Activated CD4-positive, alpha-beta T cell treated with anti-CD3 and anti-CD28 coated beads, Interleukin-2, amount 10 ng/mL, durations not matched to agents 7 days and 5 days (primary cell): Measurements from ENCODE around the gene TLL2. TPM values are rescaled to one million over a fixed set of nuclear protein-coding genes. Genes with fewer than 3 reads are reported as not detected.

Experiments used
- CTCF ChIA-PET: fragments of 350-600 bp; sonication (Branson Sonifier 250); formaldehyde crosslinking; loops from one replicate; lab custom pipeline; 2021; ENCODE audit warnings: antibody characterized with exemption; lab: Charles Lee
- POLR2A ChIA-PET: fragments of 350-600 bp; sonication (Branson Sonifier 250); formaldehyde crosslinking; loops from one replicate; lab custom pipeline; 2021; ENCODE audit warnings: antibody characterized with exemption; lab: Charles Lee
- DNase-seq: peaks from one replicate; pipeline ENCODE4 v3.0.0-alpha.2; 2020
- H3K27ac Mint-ChIP-seq: one replicate; pipeline ENCODE4 v1.8.0; 2021; ENCODE audit warnings: mild to moderate bottlenecking, moderate library complexity, mixed read lengths
- H3K27me3 Mint-ChIP-seq: one replicate; pipeline ENCODE4 v1.8.0; 2021; ENCODE audit warnings: mixed read lengths
- H3K36me3 Mint-ChIP-seq: one replicate; pipeline ENCODE4 v1.8.0; 2021; ENCODE audit warnings: low read depth, mixed read lengths
- H3K4me1 Mint-ChIP-seq: one replicate; pipeline ENCODE4 v1.8.0; 2021; ENCODE audit warnings: mixed read lengths
- H3K4me3 Mint-ChIP-seq: one replicate; pipeline ENCODE4 v1.8.0; 2021; ENCODE audit warnings: mild to moderate bottlenecking, moderate library complexity, mixed read lengths
- H3K9me3 Mint-ChIP-seq: one replicate; pipeline ENCODE4 v1.8.0; 2021; ENCODE audit warnings: mixed read lengths
- total RNA-seq, 2 experiments: library from RNA; stranded (reverse); gene quantifications; one replicate each; pipeline ENCODE4 v1.2.3, GENCODE V29; 2021

TLL2 gene
- total RNA-seq, 2 experiments from 2014 or later: 0.17 TPM; not detected in 1

DNA sequence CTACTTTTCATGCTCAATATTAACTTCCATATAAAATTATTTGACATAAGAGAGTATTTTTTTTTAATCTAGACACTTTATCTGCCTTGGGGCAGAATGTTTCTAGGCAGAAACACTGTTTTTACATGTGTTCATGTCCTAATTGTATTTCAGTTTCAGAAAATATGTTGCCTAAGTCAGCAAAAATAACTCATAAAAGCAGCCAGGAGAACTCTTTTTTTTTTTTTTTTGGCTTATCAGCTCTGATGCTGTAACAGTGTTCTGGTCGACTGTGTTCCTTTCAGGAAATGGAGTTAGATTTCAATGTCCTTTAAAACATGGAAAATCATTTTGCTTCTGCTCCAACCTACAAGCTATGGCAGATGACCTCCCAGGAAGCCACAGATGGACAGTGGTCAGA, 91.7 kb downstream of the TLL2 start:
- ChIA-PET CTCF (no interaction called here), POLR2A (no interaction called here)
- Mint-ChIP-seq H3K27ac (no peak overlapping the region), H3K27me3 (peaks cover 23% of the 10 kb centered on the region), H3K9me3 (no peaks in the 10 kb centered on the region), H3K4me3 (no peak overlapping the region), H3K4me1 (no peaks in the 10 kb centered on the region), H3K36me3 (no peaks in the 10 kb centered on the region)
- DNase-seq: no peak

DNA sequence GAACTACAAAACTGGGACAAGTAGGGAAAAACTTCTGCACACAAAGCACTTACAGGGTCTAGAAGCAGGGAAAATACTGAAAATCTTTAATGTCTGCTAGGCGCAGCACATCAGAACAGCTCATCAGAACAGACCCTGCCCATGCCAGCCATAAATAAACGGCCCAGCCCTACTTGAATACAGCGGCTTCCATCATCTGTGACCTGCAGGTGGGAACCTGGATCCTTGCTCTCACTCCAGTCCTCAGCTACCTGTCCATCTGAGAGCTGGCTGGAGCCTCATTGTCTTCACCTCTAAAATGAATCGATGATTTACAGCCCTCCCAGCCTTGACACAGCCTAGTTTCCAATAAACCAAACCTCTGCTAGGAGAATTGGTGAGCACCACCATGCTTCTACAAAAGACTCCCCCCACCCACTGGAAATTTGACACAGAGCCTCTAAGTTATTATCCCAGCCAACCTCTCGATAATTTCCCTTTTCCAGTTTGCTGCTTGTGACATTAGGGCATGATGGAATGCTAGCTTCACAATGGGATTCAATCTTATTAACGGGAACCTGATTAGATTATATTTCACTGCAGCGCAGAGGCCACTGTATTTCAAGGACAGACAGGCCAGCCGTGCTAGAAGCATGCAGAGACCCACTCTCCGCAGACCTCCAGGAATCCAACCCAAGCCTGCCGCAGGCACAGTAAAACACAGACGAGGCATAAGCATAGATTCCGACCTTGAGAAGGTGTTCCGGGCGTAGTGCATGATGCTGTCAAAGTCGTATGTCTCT, 93.3 kb downstream of the TLL2 start:
- POLR2A ChIA-PET: no interaction called here
- no peak for DNase-seq
- CTCF ChIA-PET: no interaction called here
- H3K36me3 Mint-ChIP-seq: no peaks in the 10 kb centered on the region
- H3K9me3 Mint-ChIP-seq: no peaks in the 10 kb centered on the region
- no peak overlapping the region for H3K27ac Mint-ChIP-seq
- H3K4me3 Mint-ChIP-seq: no peak overlapping the region
- H3K27me3 Mint-ChIP-seq: peaks cover 10% of the 10 kb centered on the region
- H3K4me1 Mint-ChIP-seq: no peaks in the 10 kb centered on the region

DNA sequence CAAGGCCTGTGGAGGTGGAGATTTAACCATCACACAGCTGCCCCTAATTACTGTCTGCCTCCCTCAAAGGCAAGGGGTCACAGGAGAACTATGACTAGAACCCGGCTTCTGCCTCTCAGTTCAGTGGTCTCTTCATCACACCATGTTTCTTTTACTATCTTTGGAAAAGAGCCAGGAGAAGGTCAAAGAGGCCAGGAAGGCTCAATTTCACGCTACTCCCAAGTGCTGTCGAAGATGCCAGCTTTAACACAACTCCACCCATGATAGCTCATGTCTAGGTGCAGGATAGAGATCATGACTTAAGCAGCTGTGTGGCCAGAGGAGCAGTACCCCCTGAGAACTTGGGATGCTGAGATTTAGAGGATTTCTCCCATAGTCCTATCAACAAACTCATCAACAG, 94.4 kb downstream of the TLL2 start:
- H3K27me3 Mint-ChIP-seq: peaks cover 5% of the 10 kb centered on the region
- no peaks in the 10 kb centered on the region for H3K9me3 Mint-ChIP-seq
- ChIA-PET POLR2A (no interaction called here), CTCF (interaction anchor here (1.0 kb wide), 1 partner anchor 21 kb away, joined by 3 read pairs; no protein-coding TSS in a partner anchor)
- DNase-seq: no peak
- no peak overlapping the region for H3K27ac Mint-ChIP-seq
- H3K4me1 Mint-ChIP-seq: no peaks in the 10 kb centered on the region
- no peaks in the 10 kb centered on the region for H3K36me3 Mint-ChIP-seq
- no peak overlapping the region for H3K4me3 Mint-ChIP-seq

DNA sequence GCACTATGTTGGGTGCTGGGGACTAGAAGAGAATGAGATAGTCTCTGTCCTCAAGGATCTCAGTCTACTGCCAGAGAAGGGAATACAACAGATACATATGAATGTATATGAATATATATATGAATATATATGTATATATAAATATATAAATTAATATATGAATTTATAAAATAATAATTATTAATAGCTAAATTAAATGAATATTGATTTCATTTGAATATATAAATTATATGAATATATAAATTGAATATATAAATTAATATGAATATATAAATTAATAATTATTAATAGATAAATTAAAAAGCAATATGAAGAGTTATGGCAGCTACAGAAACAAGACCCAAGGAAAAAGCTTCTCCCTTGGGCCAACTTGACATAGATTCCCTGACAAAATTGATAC, 95.1 kb downstream of the TLL2 start:
- H3K36me3 Mint-ChIP-seq: no peaks in the 10 kb centered on the region
- H3K27ac Mint-ChIP-seq: no peak overlapping the region
- H3K9me3 Mint-ChIP-seq: no peaks in the 10 kb centered on the region
- no peaks in the 10 kb centered on the region for H3K4me1 Mint-ChIP-seq
- no peak overlapping the region for H3K4me3 Mint-ChIP-seq
- no peaks in the 10 kb centered on the region for H3K27me3 Mint-ChIP-seq
- POLR2A ChIA-PET: interaction anchor here (0.6 kb wide), 1 partner anchor 24 kb away, joined by 3 read pairs; no protein-coding TSS in a partner anchor
- CTCF ChIA-PET: interaction anchor here (1.0 kb wide), 1 partner anchor 22 kb away, joined by 3 read pairs; no protein-coding TSS in a partner anchor
- no peak for DNase-seq

DNA sequence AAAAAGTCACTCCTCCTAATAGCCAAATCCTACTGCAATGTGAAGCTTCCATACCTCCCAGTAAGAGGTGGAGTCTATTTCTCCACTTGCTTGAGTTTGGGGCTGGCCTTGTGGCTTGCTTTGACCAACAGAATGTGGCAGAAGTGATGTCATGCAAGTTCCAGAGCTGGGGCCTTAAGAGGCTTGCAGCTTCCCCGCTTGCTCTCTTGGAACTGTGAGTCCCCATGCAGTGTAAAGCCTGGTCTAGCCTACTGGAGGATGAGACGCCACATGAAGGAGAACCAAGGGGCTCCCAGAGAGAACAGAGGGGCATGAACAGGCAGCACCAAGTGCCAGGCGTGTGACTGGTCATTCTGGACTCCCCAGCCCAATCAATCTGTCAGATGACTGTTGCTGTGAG, 96.3 kb downstream of the TLL2 start:
- no peak overlapping the region for H3K4me3 Mint-ChIP-seq
- DNase-seq: no peak
- H3K27ac Mint-ChIP-seq: no peak overlapping the region
- H3K4me1 Mint-ChIP-seq: no peaks in the 10 kb centered on the region
- no peaks in the 10 kb centered on the region for H3K9me3 Mint-ChIP-seq
- no peaks in the 10 kb centered on the region for H3K27me3 Mint-ChIP-seq
- ChIA-PET CTCF (no interaction called here), POLR2A (interaction anchor here (0.6 kb wide), 1 partner anchor 68 kb away, joined by 3 read pairs; no protein-coding TSS in a partner anchor)
- no peaks in the 10 kb centered on the region for H3K36me3 Mint-ChIP-seq

DNA sequence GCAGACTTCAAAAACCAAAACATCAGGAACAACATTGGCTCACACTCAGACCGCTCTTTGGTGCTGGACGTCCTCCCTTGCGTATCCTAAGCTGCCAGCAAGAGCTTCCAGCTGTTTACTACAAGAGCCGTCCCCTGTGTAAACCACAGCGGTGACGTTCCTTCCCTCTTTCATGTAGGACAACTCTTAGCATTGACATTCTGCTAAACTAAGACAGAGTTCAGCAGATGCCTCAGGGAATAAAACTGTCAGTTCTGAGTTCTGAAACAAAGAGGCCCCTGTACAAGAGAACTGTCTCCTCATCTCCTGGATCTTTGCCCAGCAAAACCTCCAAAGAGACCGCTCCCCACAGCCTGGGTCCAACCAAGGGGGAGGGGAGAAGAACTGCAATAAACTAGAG, 97.1 kb downstream of the TLL2 start:
- no peak for DNase-seq
- Mint-ChIP-seq H3K4me1 (no peaks in the 10 kb centered on the region), H3K36me3 (no peaks in the 10 kb centered on the region), H3K4me3 (no peak overlapping the region), H3K27me3 (peaks cover 5% of the 10 kb centered on the region), H3K27ac (no peak overlapping the region), H3K9me3 (no peaks in the 10 kb centered on the region)
- POLR2A ChIA-PET: interaction anchor here (0.6 kb wide), 1 partner anchor 51 kb away, joined by 3 read pairs; no protein-coding TSS in a partner anchor
- CTCF ChIA-PET: interaction anchor here (1.2 to 1.4 kb wide), 3 partner anchors 10 to 21 kb away, joined by 3 read pairs; no protein-coding TSS in a partner anchor

DNA sequence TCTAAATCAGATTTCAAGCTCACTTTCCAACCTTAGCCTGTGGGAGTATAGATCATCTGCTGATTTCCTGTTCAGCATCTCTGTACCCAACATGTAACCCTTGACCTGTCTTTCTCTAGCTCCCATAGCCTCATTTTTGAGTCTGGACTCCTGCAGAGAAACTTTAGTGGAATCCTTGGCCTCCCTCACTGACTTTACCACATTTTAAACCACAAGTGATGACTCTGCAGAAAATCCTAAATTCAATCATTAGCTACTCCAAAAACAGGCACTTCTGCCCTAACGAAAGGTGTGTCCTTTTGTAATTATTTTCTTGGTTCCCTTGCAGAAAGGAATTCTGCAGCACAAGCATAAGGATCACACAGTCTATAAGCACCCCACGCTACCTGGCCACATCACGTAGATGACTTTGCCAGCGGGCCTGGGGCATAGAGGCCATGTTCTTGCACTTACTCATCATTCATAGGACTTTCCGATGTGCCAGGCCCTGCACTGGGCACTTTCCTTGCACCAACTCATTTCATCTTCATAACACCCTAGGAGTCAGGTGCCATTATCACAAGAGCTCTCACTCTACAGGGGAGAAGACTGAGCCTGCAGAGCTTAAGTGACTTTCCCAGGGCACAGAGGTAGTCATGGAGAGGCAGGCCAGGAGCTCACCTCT, 97.7 kb downstream of the TLL2 start:
- H3K4me1 Mint-ChIP-seq: no peaks in the 10 kb centered on the region
- no peak overlapping the region for H3K4me3 Mint-ChIP-seq
- no peaks in the 10 kb centered on the region for H3K36me3 Mint-ChIP-seq
- ChIA-PET POLR2A (interaction anchor here (0.6 kb wide), 1 partner anchor 51 kb away, joined by 3 read pairs; no protein-coding TSS in a partner anchor), CTCF (interaction anchor here (1.2 to 1.7 kb wide), 4 partner anchors 9 to 23 kb away, joined by 3 read pairs; no protein-coding TSS in a partner anchor)
- DNase-seq: no peak
- H3K27ac Mint-ChIP-seq: no peak overlapping the region
- H3K27me3 Mint-ChIP-seq: peaks cover 6% of the 10 kb centered on the region
- no peaks in the 10 kb centered on the region for H3K9me3 Mint-ChIP-seq

DNA sequence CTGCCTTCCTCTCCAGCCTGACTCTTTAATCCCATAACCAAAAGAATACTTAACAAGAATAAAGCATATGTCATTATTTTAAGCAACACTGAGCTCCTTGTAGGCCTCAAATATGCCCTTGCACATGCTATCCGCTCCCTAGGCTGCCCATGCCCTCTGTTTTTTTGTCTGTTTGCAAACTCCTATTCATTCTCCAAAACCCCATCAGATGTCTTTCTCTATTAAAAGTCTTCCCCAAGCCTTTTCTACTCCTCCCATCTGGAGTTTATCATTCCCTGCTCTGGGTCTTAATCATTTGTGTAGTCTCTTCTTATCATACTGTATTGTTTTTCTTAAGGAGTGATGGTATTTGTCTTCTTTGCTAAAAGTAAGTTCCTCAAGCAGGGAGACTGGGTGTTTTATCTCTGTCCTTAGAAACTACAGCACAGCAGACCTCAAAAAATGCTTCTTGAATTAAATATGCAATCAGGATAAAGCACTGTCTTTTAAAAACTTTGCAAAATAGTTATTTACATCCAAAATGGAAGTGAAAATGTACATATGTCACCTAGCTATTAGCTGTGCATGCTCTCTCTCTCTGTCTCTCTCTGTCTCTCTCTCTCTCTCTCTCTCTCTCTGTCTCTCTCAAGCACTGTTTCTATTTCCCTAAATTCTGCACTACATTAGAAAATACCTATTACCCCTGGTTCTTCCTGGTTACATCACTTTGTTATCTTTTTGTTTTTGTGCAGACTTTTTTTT, 98.4 kb downstream of the TLL2 start:
- Mint-ChIP-seq H3K27ac (no peak overlapping the region), H3K27me3 (peaks cover 6% of the 10 kb centered on the region), H3K4me3 (no peak overlapping the region), H3K9me3 (no peaks in the 10 kb centered on the region), H3K36me3 (no peaks in the 10 kb centered on the region), H3K4me1 (no peaks in the 10 kb centered on the region)
- ChIA-PET CTCF (interaction anchor here (1.2 to 1.7 kb wide), 3 partner anchors 8 to 23 kb away, joined by 3 read pairs; no protein-coding TSS in a partner anchor), POLR2A (no interaction called here)
- DNase-seq: no peak

DNA sequence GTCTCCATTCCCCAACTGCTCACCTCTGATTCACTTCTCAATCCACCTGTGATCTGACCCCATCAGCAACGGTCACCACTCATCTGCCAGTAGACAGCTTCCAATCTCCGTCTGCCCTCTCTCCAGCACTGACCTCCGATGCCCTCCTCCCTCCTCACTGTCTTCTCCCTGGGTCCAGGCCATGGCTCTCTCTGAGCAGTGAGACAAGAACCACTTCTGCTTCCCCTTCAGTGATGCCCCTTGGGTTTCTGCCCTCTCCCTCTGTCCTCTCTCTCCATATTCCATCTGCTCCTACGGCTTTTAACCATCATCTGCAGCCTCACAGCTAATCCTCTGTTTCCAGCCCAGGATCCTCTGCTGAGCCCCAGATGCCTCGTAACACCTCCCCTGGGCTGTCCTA, 99.4 kb downstream of the TLL2 start:
- no peak for DNase-seq

DNA sequence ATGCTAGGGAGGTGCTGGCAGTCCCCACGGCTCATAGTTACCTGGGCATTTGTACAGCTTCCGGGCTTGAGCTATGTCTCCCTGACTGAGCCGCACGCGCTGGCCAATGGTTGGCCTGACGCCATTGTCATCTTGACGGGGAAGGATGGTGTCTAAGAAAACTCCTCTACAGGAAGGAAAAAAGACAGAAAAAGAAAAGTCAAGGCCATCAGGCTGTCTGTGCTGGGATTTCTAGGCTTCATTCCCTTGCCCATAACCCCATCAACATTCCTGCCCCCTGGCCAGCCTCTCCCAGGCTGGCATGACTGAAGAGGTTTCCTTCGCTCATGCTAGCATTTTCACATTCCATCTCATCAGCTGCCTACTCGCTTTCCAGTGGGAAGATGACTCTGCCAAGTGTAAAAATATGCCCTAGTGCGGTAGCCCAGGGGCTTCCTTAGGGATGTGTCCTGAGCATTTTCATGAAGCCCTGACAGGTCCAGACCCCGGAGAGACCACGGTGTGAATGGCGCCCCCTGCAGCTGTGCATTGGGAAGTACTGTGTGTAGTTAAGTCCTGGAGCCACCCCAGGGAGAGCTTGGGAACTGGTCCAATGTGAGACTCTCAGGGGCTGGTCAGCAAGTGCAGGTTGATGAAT, 100.5 kb downstream of the TLL2 start:
- no peak for DNase-seq
- Mint-ChIP-seq H3K9me3 (no peaks in the 10 kb centered on the region), H3K36me3 (no peaks in the 10 kb centered on the region), H3K27me3 (peaks cover 10% of the 10 kb centered on the region), H3K4me3 (no peak overlapping the region), H3K27ac (no peak overlapping the region), H3K4me1 (no peaks in the 10 kb centered on the region)
- ChIA-PET POLR2A (no interaction called here), CTCF (no interaction called here)

More for the DNA sequence above, 99.4 kb downstream of the TLL2 start:
- CTCF ChIA-PET: no interaction called here
- POLR2A ChIA-PET: no interaction called here
- Mint-ChIP-seq H3K4me1 (no peaks in the 10 kb centered on the region), H3K27ac (no peak overlapping the region), H3K4me3 (no peak overlapping the region), H3K36me3 (no peaks in the 10 kb centered on the region), H3K9me3 (no peaks in the 10 kb centered on the region), H3K27me3 (peaks cover 6% of the 10 kb centered on the region)

DNA sequence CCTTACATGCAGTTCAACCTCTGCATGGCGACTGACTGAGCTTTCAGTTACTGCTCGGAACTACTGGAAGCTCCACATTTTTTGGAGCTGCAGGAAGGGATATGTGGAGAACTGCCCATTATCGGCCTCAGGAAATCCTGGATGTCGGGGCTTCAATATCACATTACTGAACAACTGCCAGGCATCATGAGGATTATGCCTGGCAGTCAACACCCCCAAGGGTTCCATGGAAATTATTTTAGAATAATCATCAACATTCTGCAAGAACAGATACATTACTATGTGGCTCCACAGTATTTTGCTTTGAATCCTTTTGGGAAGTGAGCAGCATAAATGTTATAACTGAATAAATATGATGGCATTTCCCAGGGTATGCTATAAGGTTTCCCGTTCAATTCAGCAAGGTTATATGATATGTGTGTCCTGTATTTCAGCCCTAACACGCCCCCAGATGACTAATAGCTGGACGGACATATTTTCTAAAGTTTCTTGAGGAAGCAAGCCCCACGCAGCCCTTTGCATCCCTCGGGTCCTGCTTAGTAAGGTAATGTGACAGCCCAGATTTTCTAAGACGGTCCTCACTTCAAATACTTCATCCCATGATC, 101.9 kb downstream of the TLL2 start:
- ChIA-PET CTCF (interaction anchor here (1.0 kb wide), 1 partner anchor 16 kb away, joined by 3 read pairs; no protein-coding TSS in a partner anchor), POLR2A (no interaction called here)
- no peak overlapping the region for H3K4me3 Mint-ChIP-seq
- H3K27me3 Mint-ChIP-seq: peaks cover 13% of the 10 kb centered on the region
- no peaks in the 10 kb centered on the region for H3K4me1 Mint-ChIP-seq
- no peaks in the 10 kb centered on the region for H3K36me3 Mint-ChIP-seq
- DNase-seq: no peak
- no peak overlapping the region for H3K27ac Mint-ChIP-seq
- no peaks in the 10 kb centered on the region for H3K9me3 Mint-ChIP-seq

DNA sequence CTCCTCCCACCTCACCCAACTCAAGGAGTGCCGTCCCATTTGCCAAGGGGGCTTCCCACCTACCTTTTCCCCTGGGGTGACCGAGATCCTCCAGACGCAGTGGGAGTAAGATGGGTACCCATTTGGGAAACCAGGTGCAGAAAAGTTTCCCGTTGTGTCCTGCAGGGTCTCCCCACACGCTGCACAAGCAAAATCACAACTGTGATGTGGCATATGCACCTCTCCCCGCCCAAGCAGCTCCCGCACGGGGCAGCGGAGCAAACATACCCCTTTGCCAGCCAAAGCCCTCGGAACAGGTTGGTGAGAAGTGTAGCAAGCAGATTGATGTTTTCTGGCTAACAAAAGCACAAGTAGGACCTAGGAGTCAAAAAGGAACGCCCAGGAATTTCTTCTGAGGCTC, 103.4 kb downstream of the TLL2 start:
- DNase-seq: no peak
- POLR2A ChIA-PET: no interaction called here
- H3K27me3 Mint-ChIP-seq: peaks cover 15% of the 10 kb centered on the region
- CTCF ChIA-PET: no interaction called here
- no peaks in the 10 kb centered on the region for H3K36me3 Mint-ChIP-seq
- no peaks in the 10 kb centered on the region for H3K9me3 Mint-ChIP-seq
- H3K4me1 Mint-ChIP-seq: no peaks in the 10 kb centered on the region
- H3K4me3 Mint-ChIP-seq: no peak overlapping the region
- H3K27ac Mint-ChIP-seq: no peak overlapping the region
